Tibial artery (tissue), 4 donors: ENCODE results near the gene NAGA.

ENCODE experiments used
- DNase-seq, 2 donors: peaks; one replicate each; pipeline ENCODE4 v3.0.0-alpha.2; 2019
- H3K27ac ChIP-seq, 2 donors: fragments of 200-600 bp; sonication (generic) in 1 of 2; 1 replicate in 1 of 2; 2 replicates in 1 of 2; pipeline ENCODE4 v1.5.1; 2018 to 2019; ENCODE audit warnings: mild to moderate bottlenecking in 1 of 2
- H3K27me3 ChIP-seq, 2 donors: fragments of 200-600 bp; sonication (generic) in 1 of 2; one replicate each; pipeline versions ENCODE4 v1.5.1 to v1.6.0; 2016 to 2019
- H3K36me3 ChIP-seq, 3 donors: fragments of 200-600 bp; sonication (generic) in 2 of 3; one replicate each; pipeline ENCODE4 v1.5.1; 2016 to 2019; ENCODE audit warnings: mild to moderate bottlenecking in 2 of 3
- H3K4me1 ChIP-seq, 4 donors: fragments of 200-600 bp; sonication (generic) in 2 of 4; 1 replicate in 3 of 4; 2 replicates in 1 of 4; pipeline ENCODE4 v1.5.1; 2016 to 2019
- H3K4me3 ChIP-seq, 2 donors: fragments of 200-600 bp; sonication (generic) in 1 of 2; 1 replicate in 1 of 2; 2 replicates in 1 of 2; pipeline ENCODE4 v1.5.1; 2018 to 2019; ENCODE audit warnings: mild to moderate bottlenecking in 2 of 2
- H3K9me3 ChIP-seq, 3 donors: fragments of 200-600 bp; sonication (generic) in 1 of 3; one replicate each; pipeline ENCODE4 v1.5.1; 2016 to 2019
- intact Hi-C: fragments of 100-400 bp; cut with DNase I; formaldehyde crosslinking; loops from one replicate; pipeline ENCODE4 v1.15.0; 2023; ENCODE audit warnings: low total_unique reads
- TF ChIP-seq, protein P1 (sequence below), 2 experiments: fragments of 200-600 bp in 1 of 2; fragments of 450-650 bp in 1 of 2; IDR thresholded peaks; one replicate each; pipeline ENCODE4 v1.5.1; 2017 to 2019; ENCODE audit warnings: antibody characterized with exemption in 2 of 2, mild to moderate bottlenecking in 1 of 2, moderate library complexity in 1 of 2

Gene NAGA

DNA sequence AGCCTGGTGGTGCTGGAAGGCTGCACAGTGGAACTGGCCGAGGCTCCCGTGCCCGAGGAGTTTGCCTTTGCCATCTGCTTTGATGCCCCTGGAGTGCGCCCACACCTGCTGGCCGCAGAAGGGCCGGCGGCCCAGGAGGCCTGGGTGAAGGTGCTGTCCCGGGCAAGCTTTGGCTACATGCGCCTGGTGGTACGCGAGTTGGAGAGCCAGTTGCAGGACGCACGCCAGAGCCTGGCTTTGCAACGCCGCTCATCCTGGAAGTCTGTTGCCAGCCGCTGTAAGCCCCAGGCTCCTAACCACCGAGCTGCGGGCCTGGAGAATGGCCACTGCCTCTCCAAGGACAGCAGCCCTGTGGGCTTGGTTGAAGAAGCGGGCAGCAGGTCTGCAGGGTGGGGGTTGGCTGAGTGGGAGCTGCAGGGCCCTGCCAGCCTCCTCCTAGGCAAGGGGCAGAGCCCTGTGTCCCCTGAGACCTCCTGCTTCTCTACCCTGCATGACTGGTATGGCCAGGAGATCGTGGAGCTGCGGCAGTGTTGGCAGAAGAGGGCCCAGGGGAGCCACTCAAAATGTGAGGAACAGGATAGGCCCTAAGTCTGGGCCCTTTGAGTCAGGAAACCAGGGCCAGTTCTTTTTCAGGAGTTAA is 7.0 kb upstream of the NAGA start:
- Histone ChIP-seq H3K4me3 (no peak overlapping the region), H3K4me1 (peaks cover 0 to 67% (median 46%) of the 10 kb centered on the region in 4 donors), H3K27ac (peak overlapping the region; percentile 97 to 100), H3K9me3 (no peaks in the 10 kb centered on the region), H3K27me3 (no peaks in the 10 kb centered on the region), H3K36me3 (peaks cover 0 to 31% (median 18%) of the 10 kb centered on the region in 3 donors)
- TF ChIP-seq, protein P1, sequence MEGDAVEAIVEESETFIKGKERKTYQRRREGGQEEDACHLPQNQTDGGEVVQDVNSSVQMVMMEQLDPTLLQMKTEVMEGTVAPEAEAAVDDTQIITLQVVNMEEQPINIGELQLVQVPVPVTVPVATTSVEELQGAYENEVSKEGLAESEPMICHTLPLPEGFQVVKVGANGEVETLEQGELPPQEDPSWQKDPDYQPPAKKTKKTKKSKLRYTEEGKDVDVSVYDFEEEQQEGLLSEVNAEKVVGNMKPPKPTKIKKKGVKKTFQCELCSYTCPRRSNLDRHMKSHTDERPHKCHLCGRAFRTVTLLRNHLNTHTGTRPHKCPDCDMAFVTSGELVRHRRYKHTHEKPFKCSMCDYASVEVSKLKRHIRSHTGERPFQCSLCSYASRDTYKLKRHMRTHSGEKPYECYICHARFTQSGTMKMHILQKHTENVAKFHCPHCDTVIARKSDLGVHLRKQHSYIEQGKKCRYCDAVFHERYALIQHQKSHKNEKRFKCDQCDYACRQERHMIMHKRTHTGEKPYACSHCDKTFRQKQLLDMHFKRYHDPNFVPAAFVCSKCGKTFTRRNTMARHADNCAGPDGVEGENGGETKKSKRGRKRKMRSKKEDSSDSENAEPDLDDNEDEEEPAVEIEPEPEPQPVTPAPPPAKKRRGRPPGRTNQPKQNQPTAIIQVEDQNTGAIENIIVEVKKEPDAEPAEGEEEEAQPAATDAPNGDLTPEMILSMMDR (IDR thresholded peaks at IDR 0.05), result no peak
- intact Hi-C loops, result loop anchor here (10.0 kb wide), 1 partner anchor 243 kb away; the partner anchor contains the start of gene SREBF2
- peak in 1 of 2 donors; percentile 72 for DNase-seq

DNA sequence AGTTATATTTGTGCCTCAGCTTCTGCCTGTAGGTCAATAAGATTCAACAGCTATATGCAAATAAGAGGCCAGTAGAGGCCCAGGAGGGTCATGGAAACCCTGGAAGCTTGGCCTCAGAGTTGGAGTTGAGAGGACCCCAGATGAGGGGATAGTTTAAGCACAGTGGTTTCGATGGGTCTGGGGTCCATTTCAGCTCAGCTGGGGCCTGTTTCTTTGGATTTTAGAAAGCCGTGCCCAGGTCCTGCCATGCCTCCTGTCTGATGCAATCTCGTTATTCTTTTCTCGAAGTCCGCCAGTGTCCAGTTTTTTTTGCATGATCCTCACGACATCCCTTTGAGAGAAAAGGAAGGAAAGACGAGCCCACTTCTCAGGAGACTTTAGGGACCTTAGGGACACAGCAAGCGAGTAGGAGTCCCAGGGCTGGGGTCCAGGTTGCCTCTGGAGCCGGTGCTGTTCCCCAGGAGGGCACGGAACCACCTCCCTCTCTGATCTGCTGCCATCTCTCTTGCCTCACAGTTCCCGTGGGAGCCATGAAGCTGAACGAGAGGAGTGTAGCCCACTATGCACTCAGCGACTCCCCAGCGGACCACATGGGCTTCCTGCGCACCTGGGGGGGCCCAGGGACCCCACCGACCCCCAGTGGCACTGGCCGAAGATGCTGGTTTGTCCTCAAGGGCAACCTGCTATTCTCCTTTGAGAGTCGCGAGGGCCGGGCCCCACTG is 6.3 kb upstream of the NAGA start:
- Histone ChIP-seq H3K36me3 (peaks cover 0 to 26% (median 11%) of the 10 kb centered on the region in 3 donors), H3K27me3 (no peaks in the 10 kb centered on the region), H3K4me3 (no peak overlapping the region), H3K4me1 (peaks cover 0 to 61% (median 43%) of the 10 kb centered on the region in 4 donors), H3K9me3 (no peaks in the 10 kb centered on the region), H3K27ac (peak overlapping the region; percentile 97 to 100)
- intact Hi-C loops, result loop anchor here (10.0 kb wide), 1 partner anchor 242 kb away; the partner anchor contains the start of gene SREBF2
- no peak for DNase-seq
- TF ChIP-seq, protein P1 (IDR thresholded peaks at IDR 0.05), result no peak

DNA sequence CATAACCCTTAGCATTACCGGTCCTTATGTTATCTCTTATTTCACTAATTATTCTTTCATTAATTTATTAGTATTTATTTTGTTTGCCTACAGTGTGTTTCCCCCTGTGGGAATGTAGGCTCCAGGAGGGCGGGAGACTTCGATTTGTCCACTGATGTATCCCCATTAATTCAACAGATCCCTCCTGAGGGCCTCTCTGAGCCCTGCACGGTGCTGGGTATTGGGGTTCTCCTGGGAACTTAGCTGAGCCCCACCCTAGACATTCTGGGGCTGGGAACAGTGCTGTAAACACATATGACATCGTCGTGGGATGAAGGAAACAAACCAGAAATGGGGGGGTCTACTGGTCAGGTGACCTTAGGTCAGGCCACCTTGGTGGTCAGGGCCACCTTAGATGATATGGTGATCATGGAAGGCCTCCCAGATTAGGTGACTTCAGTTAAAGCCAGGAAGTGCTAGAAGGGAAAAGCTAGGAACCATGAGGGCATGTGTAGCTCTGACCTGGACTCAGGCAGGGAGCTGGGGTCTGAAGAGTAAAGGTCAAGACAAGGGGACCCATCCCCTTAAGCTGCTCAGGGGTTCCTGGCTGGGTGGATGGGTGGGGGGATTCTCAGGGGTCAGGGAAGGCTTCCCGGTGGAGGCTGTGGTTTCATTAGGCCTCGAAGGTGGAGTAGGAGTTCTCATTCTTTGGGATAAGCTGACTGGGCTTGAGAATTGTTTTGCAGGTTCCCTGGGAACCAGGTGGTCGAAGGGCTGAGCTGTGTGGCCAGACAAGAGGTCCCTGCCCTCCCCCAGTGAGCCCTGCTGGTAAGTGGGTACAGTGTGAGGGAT is 4.4 kb upstream of the NAGA start:
- Histone ChIP-seq H3K9me3 (no peaks in the 10 kb centered on the region), H3K27me3 (no peaks in the 10 kb centered on the region), H3K4me1 (peaks cover 0 to 56% (median 42%) of the 10 kb centered on the region in 4 donors), H3K4me3 (peak overlapping the region; percentile 73 to 82), H3K36me3 (peaks cover 0 to 22% (median 9%) of the 10 kb centered on the region in 3 donors), H3K27ac (peak overlapping the region; percentile 96 to 97)
- no peak for DNase-seq
- intact Hi-C loops, result loop anchor here (10.0 kb wide), 1 partner anchor 240 kb away; the partner anchor contains the start of gene SREBF2
- TF ChIP-seq, protein P1 (IDR thresholded peaks at IDR 0.05), result no peak

DNA sequence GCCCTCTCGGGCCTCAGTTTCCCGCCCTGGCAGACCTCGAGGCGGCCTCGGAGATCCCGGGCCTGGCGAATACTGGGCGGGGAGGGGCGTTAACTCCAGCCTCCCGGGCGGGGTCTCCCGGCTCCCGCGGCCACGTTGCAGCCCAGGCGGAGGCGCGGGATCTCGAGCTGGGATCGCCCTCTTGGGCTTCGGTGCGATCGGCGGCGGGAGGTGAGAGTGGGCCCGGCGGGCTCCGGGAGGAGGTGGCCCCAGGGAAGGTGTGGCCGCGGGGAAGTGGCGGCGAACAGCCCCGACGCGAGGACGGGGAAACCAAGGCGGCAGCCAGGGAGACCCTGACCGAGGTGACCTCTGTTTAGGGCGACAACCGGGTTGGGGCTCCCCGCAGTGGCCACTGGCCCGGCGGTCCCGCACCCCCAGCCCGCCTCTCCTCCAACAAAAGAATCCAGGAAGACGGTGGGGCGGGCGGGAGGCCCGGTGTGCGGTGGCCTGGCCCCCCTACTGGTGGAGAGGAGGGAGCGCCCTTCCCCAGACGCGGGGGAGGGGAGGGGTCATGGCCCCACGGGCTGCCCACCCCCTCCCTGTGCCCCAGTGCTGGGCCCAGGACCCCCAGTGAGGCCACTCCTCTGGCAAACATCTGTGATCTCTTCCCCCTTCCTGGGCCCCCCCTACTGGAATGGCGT is 3.7 kb upstream of the NAGA start, which contains the start of gene PHETA2:
PHETA2 (plus strand) TSS at position 117 of the 680 bp plus-strand sequence. CDS start 3,046 bp downstream, outside the sequence.
- TF ChIP-seq, protein P1 (IDR thresholded peaks at IDR 0.05), result peak; percentile 51 to 54
- peaks cover 0 to 22% (median 9%) of the 10 kb centered on the region in 3 donors for H3K36me3 ChIP-seq
- peak within 1 kb of the TSS; percentile 96 to 97 for H3K27ac ChIP-seq
- peaks cover 0 to 63% (median 47%) of the 10 kb centered on the region in 4 donors for H3K4me1 ChIP-seq
- peak in 1 of 2 donors; percentile 78 for DNase-seq
- intact Hi-C loops, result loop anchor here (10.0 kb wide), 1 partner anchor 239 kb away; the partner anchor contains the start of gene SREBF2
- no peaks in the 10 kb centered on the region for H3K9me3 ChIP-seq
- no peaks in the 10 kb centered on the region for H3K27me3 ChIP-seq
- peak within 1 kb of the TSS; percentile 73 to 82 for H3K4me3 ChIP-seq
